ENCODE data around the gene MRPL14.
A peak's percentile ranks its signal among the peaks of the same experiment; 100 is the strongest.

Gene MRPL14

DNA sequence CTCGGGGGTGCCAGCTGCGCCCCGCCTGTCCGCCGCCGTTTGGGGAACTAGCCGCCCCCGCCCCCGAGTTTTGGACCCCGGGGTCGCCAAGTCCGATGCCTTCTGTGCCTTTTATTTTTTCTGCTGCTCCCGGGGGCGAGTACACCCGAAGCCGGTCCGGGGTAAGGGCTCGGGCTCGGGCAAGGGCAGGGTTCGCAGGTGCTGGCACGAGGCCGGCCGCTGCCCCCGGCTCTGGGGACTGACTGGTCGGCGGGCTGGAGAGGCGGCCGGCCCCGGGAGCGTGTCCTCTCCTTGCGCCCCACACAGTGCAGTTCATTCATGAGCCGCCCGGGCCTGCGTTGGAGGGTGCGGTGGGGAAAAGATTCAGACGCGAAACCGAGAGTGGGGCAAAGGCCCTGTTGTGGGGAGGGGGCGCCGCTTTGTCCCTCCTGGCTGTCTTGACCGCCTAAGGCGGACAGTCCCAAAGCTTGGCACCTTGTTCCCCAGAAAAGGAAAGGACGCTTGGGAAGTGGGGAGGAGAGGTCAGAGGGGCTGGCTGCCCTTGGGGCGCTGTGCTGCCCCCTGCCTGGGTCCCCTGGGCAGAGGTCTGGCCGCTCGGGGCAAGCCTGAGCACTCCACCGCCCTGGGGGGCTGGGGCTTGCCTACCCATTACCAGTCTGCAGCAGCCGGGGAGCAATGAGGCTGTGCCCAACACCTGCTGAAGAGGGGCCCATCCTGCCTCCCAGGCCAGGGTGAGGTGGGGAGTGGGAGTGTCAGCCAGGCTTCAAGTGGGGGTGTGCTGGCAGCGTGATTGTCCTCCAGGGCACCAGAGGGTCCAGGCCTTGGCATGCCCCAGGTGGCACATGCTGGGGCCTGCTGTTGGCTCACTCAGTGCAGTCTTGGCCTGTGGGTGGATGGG is 1.0 kb upstream of the MRPL14 start:
- FAIRE-seq = no peak
- DNase-seq (ENCODE audit: insufficient read length, low spot score) = no peak

DNA sequence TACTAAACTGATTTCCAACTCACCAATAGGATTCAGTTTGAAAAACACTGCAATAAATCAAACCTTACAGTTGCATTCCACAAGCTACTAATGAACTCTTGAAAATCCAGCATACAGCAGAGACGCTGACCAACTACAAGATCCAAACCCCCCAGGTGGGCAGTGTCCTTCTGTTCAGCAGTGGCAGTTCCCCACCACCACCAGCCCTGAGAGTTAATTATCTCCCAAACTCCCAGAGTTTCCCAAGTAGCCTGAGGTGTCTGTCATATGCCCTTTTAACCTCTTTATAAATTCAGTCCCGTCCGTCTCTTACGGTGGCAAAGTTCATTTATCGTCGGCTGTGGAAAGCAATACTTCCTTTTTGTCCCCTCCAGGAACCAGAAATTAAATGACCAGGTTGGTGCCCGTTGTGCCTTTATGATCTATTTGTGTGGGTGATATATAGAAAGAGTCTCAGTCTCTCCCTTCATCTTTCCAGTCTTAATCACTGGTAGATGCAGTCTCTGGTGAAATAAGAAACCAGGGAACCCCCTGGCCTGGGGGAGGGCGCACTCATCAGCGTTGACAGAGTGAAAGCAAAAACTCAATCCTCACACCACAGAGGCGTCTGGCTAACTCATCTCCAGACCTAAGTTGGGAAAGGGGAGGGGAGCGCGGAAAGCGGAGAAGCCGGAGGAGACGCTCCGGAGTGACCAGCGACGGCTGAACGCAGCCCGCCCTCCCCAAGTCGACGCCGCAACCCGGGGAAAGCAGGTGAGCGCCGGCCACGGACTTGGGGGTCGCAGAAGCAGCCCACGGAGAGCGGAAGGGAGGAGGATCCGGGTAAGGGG is 717 bp downstream of the MRPL14 start:
- DNase-seq (ENCODE audit: insufficient read length, low spot score) = peak; percentile 86
- no peak for FAIRE-seq

- no peak for DNase-seq (ENCODE audit: insufficient read length, low spot score)
- FAIRE-seq = no peak
Observed at GRCh38 chr6:44123544-44123943, 3.7 kb downstream of the MRPL14 start.

DNA sequence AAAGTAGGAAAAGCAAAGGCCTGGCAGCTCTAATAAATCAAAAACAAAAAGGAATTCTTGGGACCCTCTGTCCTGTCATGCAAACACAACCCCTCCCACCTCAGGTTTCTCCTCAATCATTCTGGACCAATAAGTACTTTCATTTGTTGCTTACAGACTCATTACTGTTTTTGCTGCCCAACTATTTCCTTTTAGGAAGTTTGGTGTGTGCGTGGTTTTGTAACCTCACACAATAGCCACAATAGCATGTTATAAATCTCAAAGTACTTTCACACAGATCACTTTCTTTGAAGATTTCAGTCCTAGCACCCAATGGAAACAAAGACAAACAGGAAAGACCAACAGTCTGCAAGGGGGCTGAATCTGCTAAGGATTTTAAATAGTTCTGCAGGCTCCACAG is 4.5 kb downstream of the MRPL14 start:
- FAIRE-seq (no peak), DNase-seq (ENCODE audit: insufficient read length, low spot score) (no peak)

- FAIRE-seq = no peak
- no peak for DNase-seq (ENCODE audit: insufficient read length, low spot score)
Observed at GRCh38 chr6:44120692-44121443, 6.4 kb downstream of the MRPL14 start.

GRCh38 chr6:44119704-44120262 is 7.5 kb downstream of the MRPL14 start:
- FAIRE-seq (no peak), DNase-seq (ENCODE audit: insufficient read length, low spot score) (no peak)

GRCh38 chr6:44117397-44118128 is 9.7 kb downstream of the MRPL14 start:
- DNase-seq (ENCODE audit: insufficient read length, low spot score) (no peak), FAIRE-seq (no peak)

- DNase-seq (ENCODE audit: insufficient read length, low spot score) = peak; percentile 43
Observed at GRCh38 chr6:44116641-44117382, 10.4 kb downstream of the MRPL14 start.

DNA sequence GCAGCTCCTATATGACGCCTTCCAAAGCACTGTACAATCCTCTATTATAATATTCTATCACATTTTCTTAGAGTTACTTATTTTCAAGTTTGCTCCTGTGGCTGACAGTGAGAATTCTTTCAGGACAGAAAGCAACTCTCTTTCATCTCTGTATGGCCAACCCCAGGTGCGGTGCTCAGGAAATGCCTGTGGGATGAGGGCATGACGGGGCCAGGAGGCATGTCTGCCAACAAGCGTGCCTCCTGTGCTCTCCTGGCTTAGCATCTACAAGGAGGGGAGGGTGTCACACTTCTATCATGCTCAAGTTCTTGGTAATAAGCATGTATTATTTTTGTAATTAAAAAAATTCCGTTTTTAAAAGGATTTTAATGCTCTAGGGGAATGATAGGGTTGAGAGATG is 11.4 kb downstream of the MRPL14 start:
- FAIRE-seq (no peak), DNase-seq (ENCODE audit: insufficient read length, low spot score) (no peak)

More at GRCh38 chr6:44116641-44117382, 10.4 kb downstream of the MRPL14 start:
- FAIRE-seq = peak; percentile 36

- no peak for DNase-seq (ENCODE audit: insufficient read length, low spot score)
Observed at GRCh38 chr6:44113414-44113813, 13.8 kb downstream of the MRPL14 start.

DNA sequence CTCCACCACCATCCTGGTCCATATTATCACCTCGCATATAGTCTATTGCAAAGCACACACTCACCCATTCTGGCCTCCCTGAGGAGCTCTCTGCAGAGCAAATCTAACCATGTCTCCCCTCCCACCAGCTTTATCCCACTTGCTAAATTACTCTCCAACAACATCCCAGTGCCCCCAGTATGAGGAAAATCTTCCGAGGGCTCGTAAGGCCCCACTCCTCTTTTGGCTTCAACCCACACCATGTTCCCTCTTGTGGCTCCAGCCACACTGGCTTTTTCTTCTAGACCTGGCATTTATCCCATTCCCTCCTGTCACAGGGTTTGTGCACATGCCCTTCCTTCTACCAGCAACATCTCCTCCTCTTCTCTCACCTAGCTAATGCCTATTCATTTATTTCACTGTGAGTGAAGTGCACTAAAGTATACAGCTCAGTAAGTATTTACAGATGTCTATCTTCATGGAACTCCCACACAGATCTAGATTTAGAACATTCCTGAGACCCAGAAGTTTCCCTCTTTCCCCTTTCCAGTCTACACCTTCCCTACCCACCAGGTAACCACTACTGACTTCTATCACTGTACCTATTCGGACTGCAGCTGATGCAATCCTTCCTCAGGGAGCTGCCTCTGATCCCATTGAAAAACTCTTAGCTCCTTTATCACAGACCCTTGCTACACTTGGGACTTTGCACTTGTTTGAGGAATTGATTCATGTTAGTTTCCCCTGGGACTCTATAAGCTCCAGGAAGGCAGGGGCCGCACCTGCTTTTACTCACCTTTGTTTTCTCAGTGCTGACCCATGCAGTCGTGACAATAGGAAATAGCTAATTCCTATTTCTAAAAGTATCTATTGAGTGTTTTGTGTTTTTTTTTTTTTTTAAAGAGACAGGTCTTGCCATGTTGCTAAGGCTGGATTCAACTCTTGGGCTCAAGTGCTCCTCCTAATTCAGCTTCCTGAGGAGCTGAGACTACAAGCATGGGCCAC is 15.5 kb downstream of the MRPL14 start:
- FAIRE-seq = no peak
- DNase-seq (ENCODE audit: insufficient read length, low spot score) = no peak

More at GRCh38 chr6:44113414-44113813, 13.8 kb downstream of the MRPL14 start:
- no peak for FAIRE-seq

DNA sequence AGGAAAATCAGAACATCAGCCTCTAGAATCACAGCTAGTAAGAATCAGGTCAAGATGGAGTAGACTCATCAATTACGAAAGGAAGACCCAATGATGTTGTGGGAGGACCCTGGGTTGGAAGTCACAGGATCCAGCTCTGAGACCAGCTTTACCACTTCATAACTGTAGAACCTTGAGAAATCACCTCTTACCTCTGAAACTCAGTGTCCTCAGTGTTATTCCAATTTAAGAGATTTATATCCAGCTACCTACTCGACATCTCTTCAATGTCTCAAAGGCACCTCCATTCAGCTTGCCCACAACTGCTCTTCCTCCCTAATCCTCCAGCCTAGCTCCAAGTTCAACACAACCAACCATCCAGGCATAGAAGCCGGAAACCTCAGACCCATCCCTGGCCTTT is 16.3 kb downstream of the MRPL14 start:
- DNase-seq (ENCODE audit: insufficient read length, low spot score) (no peak), FAIRE-seq (no peak)

DNA sequence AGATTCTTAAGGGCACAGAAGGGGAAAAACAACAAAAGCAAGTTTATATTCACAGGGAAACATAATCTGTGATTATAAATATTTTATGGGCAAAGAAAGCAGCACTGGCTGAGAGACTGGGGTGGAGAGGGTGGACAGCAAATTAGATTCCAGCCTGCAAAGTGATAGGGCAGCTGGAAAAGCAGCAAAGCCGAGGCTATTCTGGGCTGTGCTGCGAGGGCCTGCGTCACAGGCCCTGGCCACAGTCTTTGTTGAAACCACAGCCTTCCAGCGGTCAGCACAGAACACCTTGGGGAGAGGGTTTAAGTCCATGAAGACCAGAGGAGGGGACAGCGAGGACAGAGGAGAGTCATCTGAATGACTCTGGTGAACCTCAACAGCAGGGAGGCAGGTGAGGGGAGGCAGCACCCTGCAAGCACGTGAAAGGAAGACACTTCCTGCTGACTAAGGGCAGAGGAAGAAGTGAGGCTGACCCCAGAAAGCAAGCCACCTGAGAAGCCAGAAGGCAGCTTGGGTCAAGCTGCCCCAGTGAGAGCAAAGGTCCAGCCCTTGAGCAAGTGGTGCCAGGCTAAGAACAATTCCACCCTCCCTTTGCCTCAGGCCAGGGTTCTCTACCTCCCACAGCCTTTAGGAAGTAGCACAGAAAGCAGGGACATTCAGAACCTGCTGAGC is 17.1 kb downstream of the MRPL14 start:
- FAIRE-seq (no peak), DNase-seq (ENCODE audit: insufficient read length, low spot score) (no peak)

DNA sequence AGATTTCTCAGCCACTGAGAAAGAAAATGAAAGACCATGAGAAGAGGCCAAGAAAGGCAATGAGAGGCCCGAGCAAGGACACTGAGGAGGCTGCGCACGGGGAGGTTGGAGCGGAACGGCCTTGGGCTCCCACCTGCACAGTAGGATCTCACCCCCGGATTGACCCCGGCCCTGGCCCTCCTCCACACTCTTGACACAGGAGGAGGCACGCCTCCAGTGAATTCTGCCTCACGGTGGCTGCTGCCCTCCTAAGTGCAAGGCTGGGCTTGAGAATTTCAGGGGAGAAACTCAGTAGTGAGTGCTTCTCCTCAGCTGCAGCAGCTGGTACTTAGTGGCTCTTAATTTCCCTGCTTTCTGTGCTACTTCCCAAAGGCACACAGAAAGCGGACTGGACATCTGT is 18.0 kb downstream of the MRPL14 start:
- no peak for FAIRE-seq
- DNase-seq (ENCODE audit: insufficient read length, low spot score) = no peak

DNA sequence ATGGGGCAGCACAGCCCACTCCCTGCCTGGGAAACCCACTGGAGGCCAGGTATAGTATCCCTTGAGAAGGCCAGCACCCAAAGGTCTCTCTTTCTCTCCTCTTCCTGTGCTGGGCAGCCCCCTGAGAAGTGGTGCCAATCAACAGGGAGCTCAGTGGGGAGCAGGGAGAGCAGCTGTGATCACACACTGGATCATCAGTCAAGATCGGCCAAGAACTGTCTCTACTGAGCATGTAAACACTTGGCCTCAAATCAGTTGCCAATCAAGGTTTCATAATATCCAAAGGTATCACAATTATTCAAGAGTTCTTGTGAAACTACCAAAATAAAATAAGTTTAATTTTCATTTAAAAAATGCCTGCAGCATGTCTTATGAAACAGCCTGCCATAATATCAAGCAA is 18.8 kb downstream of the MRPL14 start:
- DNase-seq (ENCODE audit: insufficient read length, low spot score) = no peak
- FAIRE-seq = no peak

GRCh38 chr6:44107017-44107416 is 20.2 kb downstream of the MRPL14 start:
- DNase-seq (ENCODE audit: insufficient read length, low spot score) (no peak), FAIRE-seq (no peak)

- FAIRE-seq (no peak), DNase-seq (ENCODE audit: insufficient read length, low spot score) (no peak)
Observed at GRCh38 chr6:44105993-44106740, 21.1 kb downstream of the MRPL14 start.
